C4-2B (cell line): ENCODE measurements around the gene CXCL11.
A peak's percentile ranks its signal among the peaks of the same experiment; 100 is the strongest.

Experiments used
- ZFX ChIP-seq: fragments of 450-650 bp; IDR thresholded peaks from 2 replicates; pipeline ENCODE4 v1.6.1; 2017
- TF ChIP-seq, protein P1 (sequence below): fragments of 450-650 bp; conservative IDR thresholded peaks from 2 replicates; pipeline ENCODE4 v1.5.1; 2017; ENCODE audit warnings: mild to moderate bottlenecking

DNA sequence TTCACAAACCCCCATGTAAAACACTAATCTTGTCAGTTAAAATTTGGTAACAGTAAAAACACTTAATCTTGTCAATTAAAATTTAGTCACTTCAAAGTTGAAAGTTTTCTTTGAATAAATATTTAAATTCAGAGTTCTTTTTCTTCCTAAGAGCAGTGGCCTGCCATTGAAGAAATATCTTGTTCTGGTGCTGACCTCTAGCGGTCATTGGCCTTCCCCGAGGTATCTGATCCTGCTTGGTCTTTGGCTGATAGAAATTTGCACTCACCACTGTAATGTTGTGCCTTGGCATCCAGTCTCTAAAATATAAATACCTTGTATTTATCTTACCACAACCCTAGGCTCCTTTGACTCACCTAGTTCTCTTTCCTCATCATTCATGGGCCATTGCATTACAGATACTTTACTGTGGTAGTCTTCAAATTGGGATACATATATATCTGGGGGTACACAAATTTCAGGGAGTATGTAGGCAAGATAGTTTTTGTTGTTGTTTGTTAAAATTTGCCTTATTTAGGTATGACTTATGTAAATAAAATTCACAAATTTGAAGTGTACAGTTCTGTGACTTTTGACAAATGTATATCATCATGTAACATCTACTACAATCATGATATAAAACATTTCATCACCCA is 31.9 kb upstream of the CXCL11 start:
- TF ChIP-seq, protein P1, sequence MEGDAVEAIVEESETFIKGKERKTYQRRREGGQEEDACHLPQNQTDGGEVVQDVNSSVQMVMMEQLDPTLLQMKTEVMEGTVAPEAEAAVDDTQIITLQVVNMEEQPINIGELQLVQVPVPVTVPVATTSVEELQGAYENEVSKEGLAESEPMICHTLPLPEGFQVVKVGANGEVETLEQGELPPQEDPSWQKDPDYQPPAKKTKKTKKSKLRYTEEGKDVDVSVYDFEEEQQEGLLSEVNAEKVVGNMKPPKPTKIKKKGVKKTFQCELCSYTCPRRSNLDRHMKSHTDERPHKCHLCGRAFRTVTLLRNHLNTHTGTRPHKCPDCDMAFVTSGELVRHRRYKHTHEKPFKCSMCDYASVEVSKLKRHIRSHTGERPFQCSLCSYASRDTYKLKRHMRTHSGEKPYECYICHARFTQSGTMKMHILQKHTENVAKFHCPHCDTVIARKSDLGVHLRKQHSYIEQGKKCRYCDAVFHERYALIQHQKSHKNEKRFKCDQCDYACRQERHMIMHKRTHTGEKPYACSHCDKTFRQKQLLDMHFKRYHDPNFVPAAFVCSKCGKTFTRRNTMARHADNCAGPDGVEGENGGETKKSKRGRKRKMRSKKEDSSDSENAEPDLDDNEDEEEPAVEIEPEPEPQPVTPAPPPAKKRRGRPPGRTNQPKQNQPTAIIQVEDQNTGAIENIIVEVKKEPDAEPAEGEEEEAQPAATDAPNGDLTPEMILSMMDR: peak; percentile 89
- TF ChIP-seq ZFX: no peak
